ENCODE measurements around the gene HARBI1. TPM values are rescaled to one million over a fixed set of nuclear protein-coding genes. Genes with fewer than 3 reads are reported as not detected.

The HARBI1 gene
- total and polyA plus RNA-seq, 10 donors = 1.4 to 5.6 (median 3.9) TPM

DNA sequence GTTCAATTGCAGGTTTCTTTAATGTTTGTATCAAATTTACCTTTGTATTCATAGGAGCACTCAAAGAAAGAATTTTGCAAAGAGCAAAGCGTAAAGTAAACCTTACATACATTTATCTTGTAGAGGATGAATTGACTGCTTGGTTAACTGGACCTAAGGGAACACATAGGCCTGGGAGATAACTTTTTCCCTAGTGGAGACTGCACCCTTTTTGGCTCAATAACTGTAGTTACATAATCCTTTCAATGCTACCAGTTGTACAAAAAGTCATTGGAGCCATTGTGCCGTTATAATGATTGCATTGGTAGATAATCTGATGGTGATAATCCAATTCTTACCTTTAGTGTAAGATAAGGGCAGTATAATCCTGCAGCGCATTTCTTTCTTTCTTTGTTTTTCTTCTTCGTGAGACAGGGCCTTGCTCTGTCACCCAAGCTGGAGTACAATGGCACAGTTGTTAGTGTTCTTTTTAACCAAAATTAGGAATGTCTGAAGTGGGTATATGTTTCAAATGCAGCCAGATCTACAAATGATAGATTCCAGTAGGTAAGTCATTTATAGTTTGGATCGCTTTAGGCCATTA, 18.6 kb upstream of the HARBI1 start:
- no peak overlapping the region for H3K27ac ChIP-seq
- TF ChIP-seq POLR2AphosphoS5 (IDR thresholded peaks at IDR 0.05) (no peak), POLR2A (IDR thresholded peaks at IDR 0.05) (no peak)
- TF ChIP-seq, protein P1, sequence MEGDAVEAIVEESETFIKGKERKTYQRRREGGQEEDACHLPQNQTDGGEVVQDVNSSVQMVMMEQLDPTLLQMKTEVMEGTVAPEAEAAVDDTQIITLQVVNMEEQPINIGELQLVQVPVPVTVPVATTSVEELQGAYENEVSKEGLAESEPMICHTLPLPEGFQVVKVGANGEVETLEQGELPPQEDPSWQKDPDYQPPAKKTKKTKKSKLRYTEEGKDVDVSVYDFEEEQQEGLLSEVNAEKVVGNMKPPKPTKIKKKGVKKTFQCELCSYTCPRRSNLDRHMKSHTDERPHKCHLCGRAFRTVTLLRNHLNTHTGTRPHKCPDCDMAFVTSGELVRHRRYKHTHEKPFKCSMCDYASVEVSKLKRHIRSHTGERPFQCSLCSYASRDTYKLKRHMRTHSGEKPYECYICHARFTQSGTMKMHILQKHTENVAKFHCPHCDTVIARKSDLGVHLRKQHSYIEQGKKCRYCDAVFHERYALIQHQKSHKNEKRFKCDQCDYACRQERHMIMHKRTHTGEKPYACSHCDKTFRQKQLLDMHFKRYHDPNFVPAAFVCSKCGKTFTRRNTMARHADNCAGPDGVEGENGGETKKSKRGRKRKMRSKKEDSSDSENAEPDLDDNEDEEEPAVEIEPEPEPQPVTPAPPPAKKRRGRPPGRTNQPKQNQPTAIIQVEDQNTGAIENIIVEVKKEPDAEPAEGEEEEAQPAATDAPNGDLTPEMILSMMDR (IDR thresholded peaks at IDR 0.05 in 8 of 11, conservative IDR thresholded peaks at IDR 0.05 in 3 of 11) = no peak
- no peaks in the 10 kb centered on the region for H3K27me3 ChIP-seq (replicated peaks in 1 of 7)
- 90 to 98% (median 91%) methylated on average over 5 of the region's 5 CpGs for WGBS, 5 donors
- H3K36me3 ChIP-seq = peaks cover 0 to 98% (median 40%) of the 10 kb centered on the region in 6 donors
- H3K4me1 ChIP-seq = peaks cover 0 to 5% (median 0%) of the 10 kb centered on the region in 6 donors
- H3K4me3 ChIP-seq = no peak overlapping the region
- no peaks in the 10 kb centered on the region for H3K9me3 ChIP-seq
- DNase-seq = no peak
- intact Hi-C loops (cut with DNase I; ENCODE audit: low total_unique reads) = no loop called here

DNA sequence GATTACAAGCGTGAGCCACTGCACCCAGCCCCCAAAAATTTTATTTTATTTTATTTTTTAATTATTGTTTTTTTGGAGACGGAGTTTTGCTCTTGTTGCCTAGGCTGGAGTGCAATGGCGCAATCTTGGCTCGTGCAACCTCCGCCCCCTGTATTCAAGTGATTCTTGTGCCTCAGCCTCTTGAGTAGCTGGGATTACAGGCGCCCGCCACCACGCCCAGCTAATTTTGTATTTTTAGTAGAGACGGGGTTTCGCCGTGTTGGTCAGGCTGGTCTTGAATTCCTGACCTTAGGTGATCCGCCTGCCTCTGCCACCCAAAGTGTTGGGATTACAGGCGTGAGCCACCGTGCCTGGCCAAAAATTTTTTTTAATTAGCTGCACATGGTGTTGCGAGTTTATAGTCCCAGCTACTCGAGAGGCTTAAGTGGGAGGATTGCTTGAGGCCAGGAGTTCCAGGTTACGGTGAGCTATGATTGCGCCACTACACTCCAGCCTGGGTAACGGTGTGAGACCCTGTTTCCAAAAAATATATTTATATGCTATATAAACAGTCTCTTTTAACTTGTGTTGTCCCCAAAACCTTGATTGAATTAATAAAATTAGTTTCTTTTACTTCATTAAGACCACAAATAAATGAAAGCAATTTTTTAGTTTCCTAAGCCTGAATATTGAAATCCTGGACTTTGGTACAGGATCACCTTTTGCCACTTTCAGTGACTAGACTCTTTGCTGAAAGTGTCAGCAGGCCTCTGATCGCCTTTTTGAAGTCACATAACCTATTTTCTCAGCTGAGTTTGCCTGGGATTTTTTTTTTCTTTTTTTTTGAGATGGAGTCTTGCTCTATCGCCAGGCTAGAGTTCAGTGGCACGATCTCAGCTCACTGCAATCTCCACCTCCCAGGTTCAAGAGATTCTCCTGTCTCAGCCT, 16.5 kb upstream of the HARBI1 start:
- H3K4me3 ChIP-seq = no peak overlapping the region
- intact Hi-C loops (cut with DNase I; ENCODE audit: low total_unique reads) = no loop called here
- H3K4me1 ChIP-seq = peaks cover 0 to 11% (median 0%) of the 10 kb centered on the region in 6 donors
- no peak overlapping the region for H3K27ac ChIP-seq
- TF ChIP-seq POLR2A (IDR thresholded peaks at IDR 0.05) (no peak), POLR2AphosphoS5 (IDR thresholded peaks at IDR 0.05) (no peak)
- TF ChIP-seq, protein P1 (IDR thresholded peaks at IDR 0.05 in 8 of 11, conservative IDR thresholded peaks at IDR 0.05 in 3 of 11) = no peak
- DNase-seq = no peak
- 91 to 97% (median 94%) methylated on average over 22 of the region's 22 CpGs for WGBS, 5 donors
- H3K9me3 ChIP-seq = no peaks in the 10 kb centered on the region
- H3K27me3 ChIP-seq (replicated peaks in 1 of 7) = no peaks in the 10 kb centered on the region
- peaks cover 0 to 98% (median 51%) of the 10 kb centered on the region in 6 donors for H3K36me3 ChIP-seq

GRCh38 chr11:46632502-46632901, 15.5 kb upstream of the HARBI1 start:
- Histone ChIP-seq H3K27ac (no peak overlapping the region), H3K4me3 (no peak overlapping the region), H3K27me3 (replicated peaks in 1 of 7) (no peaks in the 10 kb centered on the region), H3K36me3 (peaks cover 0 to 98% (median 55%) of the 10 kb centered on the region in 6 donors), H3K9me3 (no peaks in the 10 kb centered on the region), H3K4me1 (peaks cover 0 to 15% (median 0%) of the 10 kb centered on the region in 6 donors)
- TF ChIP-seq POLR2A (IDR thresholded peaks at IDR 0.05) (no peak), POLR2AphosphoS5 (IDR thresholded peaks at IDR 0.05) (no peak)
- TF ChIP-seq, protein P1 (IDR thresholded peaks at IDR 0.05 in 8 of 11, conservative IDR thresholded peaks at IDR 0.05 in 3 of 11) = no peak
- intact Hi-C loops (cut with DNase I; ENCODE audit: low total_unique reads) = no loop called here
- no peak for DNase-seq
- 85 to 96% (median 89%) methylated on average over 1 of the region's 1 CpG for WGBS, 5 donors

DNA sequence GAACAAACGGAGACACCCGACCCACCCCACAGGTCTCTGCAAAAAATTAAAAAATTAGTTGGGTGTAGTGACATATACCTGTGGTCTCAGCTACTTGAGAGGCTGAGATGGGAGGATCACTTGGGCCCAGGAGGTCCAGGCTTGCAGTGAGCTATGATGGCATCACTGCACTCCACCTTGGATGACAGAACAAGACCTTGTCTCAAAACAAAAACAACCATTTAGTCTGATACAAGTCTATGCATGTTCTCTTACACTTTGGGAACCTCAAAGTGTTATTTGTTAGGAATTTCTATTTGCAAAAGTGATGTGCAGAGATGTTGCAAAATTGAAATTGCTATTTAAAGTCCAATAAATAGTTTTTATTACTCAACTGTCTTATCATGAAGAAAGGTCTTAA, 14.6 kb upstream of the HARBI1 start:
- WGBS, 5 donors = 94 to 100% (median 96%) methylated on average over 2 of the region's 2 CpGs
- peaks cover 0 to 15% (median 0%) of the 10 kb centered on the region in 6 donors for H3K4me1 ChIP-seq
- H3K9me3 ChIP-seq = no peaks in the 10 kb centered on the region
- no peak overlapping the region for H3K27ac ChIP-seq
- peaks cover 0 to 98% (median 60%) of the 10 kb centered on the region in 6 donors for H3K36me3 ChIP-seq
- H3K27me3 ChIP-seq (replicated peaks in 1 of 7) = no peaks in the 10 kb centered on the region
- no peak for TF ChIP-seq POLR2A (IDR thresholded peaks at IDR 0.05)
- TF ChIP-seq POLR2AphosphoS5 (IDR thresholded peaks at IDR 0.05) = no peak
- TF ChIP-seq, protein P1 (IDR thresholded peaks at IDR 0.05 in 8 of 11, conservative IDR thresholded peaks at IDR 0.05 in 3 of 11) = no peak
- intact Hi-C loops (cut with DNase I; ENCODE audit: low total_unique reads) = no loop called here
- no peak for DNase-seq
- H3K4me3 ChIP-seq = no peak overlapping the region

All from spleen (tissue), 11 donors.